ENCODE results near the gene CTU2.

CTU2 gene

DNA sequence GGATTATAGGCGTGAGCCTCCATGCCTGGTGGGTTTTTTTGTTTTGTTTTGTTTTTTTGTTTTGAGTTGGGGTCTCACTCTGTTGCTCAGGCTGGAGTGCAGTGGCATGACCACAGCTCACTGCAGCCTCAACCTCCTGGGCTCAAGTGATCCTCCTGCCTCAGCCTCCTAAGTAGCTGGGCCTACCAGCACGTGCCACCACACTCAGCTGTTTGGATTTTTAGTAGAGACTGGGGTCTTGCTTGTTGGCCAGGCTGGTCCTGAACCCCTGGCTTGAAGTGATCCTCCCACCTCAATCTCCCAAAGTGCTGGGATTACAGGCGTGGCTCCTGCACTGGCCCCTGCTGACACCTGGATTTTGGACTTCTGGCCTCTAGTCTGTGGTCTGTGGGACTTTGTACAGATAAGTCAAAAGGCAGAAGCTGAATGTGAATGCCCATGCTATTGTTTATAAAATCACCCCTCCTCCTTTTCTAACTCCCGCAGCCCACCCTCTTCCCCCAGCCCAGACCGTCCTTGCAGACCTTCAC, 25.7 kb upstream of the CTU2 start:
- DNase-seq (ENCODE audit: low read depth, low spot score), result no peak
- no peak overlapping the region for H3K4me3 ChIP-seq (ENCODE audit: low read length)

GRCh38 chr16:88681084-88681680, 25.1 kb upstream of the CTU2 start:
- DNase-seq (ENCODE audit: low read depth, low spot score), result no peak

DNA sequence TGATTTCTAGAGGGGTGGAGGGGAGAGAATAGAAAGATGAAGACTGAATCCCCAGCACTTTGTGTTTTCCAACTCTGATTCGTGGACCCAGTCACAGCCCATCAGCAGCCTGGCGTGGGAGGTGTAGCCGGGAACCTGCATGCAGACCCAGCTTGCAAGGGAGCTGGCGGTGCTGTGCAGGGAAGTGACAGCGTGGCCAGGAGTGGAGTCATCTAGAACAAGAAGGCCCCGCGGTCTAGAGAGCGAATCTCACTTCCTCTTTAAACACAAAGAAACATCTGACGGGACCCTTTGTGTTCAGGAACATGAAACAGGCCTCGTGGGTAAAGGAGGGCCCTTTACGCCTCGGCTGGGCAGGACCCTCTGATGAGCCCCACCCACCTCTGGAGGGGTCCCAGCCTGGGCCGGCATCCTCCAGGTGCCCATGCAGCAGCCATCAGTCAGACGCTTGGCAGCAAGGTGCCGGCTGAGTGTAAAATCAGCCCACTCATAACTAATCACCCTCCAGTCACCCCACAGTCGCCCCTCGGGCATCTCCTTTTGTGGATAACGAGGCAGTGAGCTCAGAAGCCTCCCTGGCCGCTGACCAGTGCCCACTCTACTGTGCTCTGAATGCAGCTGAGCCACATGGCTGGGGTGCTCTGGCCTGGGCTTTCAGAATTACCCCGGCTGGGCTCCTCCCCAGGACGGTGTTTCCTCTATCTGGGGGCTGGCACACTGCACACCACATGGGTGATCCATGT, 24.4 kb upstream of the CTU2 start:
- DNase-seq (ENCODE audit: low read depth, low spot score), result peak; percentile 53
- H3K4me3 ChIP-seq (ENCODE audit: low read length), result no peak overlapping the region

More at GRCh38 chr16:88681084-88681680, 25.1 kb upstream of the CTU2 start:
- no peak overlapping the region for H3K4me3 ChIP-seq (ENCODE audit: low read length)

- no peak overlapping the region for H3K4me3 ChIP-seq (ENCODE audit: low read length)
- no peak for DNase-seq (ENCODE audit: low read depth, low spot score)
These were observed 21.6 kb upstream of the CTU2 start for GRCh38 chr16:88684569-88685155.

DNA sequence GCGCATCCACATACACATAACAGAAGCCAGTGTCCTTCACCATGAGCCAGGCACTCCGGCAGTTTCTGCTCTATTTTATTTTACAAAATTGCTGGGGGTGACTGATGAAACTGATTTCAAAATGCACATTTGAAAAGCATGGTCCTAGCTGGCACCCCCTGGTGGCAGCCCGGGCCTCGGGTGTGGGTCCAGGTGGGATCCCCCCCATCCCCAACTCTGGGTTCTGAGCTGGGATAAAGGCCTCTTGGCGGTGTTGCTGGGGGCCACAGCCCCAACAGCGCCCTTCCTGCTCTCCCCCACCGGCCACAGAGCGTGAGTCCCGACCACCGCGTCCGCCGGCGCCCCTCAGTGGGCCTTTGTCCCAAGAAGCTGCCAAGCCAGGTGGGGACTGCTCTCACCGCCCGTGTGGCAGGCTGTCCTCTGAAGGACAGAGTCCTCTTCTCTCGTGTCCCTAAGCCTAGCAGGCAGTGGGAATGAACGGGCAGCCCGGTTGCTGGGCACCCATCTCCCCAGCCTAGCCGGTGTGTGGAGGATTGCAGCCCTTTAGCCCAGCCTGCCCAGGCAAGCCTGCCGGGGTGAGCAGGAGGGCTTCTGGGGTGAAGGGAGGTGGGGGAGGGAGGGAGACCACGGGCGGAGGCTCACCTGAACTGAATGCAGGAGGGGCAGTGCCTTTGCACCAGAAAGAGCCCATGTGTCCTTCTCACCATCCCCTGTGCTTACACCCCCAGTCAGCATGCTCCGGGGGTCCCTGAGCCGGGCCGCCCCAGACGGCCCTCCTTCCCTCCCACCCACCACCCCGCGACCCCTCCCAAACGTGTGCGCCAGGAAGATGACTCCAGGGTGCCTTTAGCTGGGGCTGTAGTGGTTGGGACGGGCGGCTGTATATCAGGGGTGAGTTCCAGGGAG, 20.9 kb upstream of the CTU2 start:
- no peak for DNase-seq (ENCODE audit: low read depth, low spot score)

GRCh38 chr16:88686062-88686438, 20.3 kb upstream of the CTU2 start:
- no peak for DNase-seq (ENCODE audit: low read depth, low spot score)
- H3K4me3 ChIP-seq (ENCODE audit: low read length), result peak overlapping the region; percentile 52

More for the DNA sequence above, 20.9 kb upstream of the CTU2 start:
- peak overlapping the region; percentile 52 for H3K4me3 ChIP-seq (ENCODE audit: low read length)

DNA sequence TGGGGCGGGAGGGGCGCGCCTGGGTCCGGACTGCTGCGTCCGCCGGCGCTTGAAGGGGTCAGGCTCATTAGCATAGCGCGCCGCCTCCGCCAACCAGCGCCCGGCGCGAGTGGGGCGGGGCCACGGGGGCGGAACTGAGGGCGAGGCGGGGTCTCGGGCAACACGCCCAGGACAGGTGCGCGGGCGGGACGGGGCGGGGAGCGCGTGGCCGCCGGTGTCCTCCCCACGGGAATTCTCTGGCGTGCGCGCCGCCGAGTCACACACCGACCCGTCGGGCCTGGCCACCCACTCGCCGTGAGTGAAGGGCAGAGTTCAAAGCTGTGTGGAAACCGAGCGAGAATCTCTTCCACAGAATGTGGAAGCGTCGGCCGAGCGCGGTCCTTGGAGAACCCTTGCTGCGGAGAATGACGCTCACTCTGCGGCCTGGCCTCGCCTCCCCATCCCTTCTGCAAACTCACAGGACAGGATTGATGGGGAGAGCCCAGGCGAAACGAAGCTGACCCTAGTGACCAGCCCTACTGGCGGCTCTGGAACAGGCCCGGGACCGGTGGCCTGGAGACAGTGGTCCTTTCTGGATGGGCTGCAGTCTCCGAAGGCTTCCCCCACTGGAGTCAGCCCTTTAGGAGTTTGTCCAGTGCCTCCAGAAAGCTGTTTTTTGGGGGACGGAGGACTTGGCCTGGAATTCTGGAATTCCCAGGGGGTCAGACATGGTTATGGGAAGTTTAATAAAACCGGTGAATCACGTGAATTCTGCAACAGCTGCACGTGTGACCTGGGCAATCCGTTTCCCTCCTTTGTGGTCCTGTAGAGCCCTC, 19.7 kb upstream of the CTU2 start, which contains the start of gene SNAI3:
Gene SNAI3 (minus strand): TSS at position 69 of the 815 bp plus-strand sequence. CDS start 101 bp downstream, outside the sequence.
- peak within 1 kb of the TSS; percentile 52 for H3K4me3 ChIP-seq (ENCODE audit: low read length)
- DNase-seq (ENCODE audit: low read depth, low spot score), result no peak

GRCh38 chr16:88687254-88687576, 19.1 kb upstream of the CTU2 start:
- H3K4me3 ChIP-seq (ENCODE audit: low read length), result no peak overlapping the region
- DNase-seq (ENCODE audit: low read depth, low spot score), result no peak

GRCh38 chr16:88687676-88688012, 18.7 kb upstream of the CTU2 start:
- H3K4me3 ChIP-seq (ENCODE audit: low read length), result no peak overlapping the region
- no peak for DNase-seq (ENCODE audit: low read depth, low spot score)

DNA sequence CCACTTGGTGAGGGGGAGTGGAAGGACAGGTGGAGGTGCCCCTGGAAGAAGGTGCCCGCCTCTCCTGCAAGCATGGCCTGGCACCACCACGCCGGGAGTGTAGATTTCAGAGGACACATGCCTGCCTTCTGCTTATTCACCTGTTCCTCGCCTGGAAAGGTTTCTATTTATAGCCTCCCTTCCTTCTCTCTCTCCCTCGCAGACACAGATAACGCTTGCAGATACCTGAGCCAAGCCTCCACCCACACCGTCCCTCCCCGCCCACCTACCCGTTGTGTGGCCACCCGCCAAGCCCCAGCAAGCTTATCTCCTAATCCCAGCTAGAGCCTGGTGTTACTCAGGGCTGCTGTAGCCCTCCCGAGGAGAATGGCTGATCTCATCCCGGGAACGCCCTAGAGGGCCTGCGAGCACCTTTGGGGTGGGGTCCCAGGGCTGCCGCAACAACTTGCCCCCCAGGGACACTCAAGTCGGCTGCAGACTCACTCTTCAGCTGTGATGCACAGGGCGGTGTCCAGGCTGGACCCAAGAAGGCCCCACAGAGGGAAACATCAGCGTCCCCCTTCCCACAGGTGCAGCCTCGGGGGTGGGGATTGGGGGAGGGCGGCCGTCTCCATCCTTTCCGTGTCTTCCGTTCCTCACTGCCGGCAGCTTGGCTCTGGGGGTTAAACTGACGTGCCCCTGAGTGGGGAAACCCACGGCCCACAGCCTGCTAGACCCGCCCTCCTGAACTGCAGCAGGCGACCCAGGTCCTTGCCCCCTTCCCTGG, 18.1 kb upstream of the CTU2 start:
- DNase-seq (ENCODE audit: low read depth, low spot score), result no peak
- no peak overlapping the region for H3K4me3 ChIP-seq (ENCODE audit: low read length)

DNA sequence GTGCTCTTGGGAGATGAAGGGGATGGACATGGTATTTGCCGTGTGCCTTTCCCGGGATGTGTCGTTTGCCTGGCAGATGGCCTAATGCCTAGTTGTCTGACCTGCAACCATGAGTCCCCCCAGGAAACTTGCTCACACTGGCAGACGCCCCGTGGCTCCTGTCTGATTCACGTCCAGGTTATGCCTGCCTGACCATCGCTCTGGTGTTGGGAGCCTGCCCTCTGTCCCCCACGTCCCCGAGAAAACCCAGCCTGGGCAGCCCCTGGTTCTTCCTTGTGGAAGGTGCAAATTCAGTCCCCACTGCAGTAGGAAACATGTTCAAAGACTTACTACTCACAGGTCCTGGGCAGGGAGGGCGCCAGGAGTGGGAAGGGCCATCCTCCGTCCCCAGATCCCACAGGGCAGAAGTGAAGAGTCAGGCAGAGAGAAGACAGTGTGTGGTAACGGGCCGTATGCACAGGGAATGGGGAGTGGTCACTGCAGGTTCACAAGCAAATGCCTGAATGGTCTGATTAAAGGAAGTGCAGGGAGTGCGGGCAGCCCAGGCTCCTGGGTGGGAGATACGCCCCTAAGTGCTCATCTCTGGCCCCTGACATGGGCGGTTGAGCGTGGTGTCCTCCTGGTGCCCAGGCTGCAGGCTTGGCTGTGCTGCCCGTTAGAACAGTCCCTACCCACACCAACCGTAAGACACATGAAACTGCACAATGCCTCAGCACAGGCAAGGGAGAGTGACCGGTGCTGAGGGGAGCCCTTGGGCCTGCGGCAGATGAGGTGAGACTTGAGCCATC, 15.8 kb upstream of the CTU2 start:
- H3K4me3 ChIP-seq (ENCODE audit: low read length), result no peak overlapping the region

DNA sequence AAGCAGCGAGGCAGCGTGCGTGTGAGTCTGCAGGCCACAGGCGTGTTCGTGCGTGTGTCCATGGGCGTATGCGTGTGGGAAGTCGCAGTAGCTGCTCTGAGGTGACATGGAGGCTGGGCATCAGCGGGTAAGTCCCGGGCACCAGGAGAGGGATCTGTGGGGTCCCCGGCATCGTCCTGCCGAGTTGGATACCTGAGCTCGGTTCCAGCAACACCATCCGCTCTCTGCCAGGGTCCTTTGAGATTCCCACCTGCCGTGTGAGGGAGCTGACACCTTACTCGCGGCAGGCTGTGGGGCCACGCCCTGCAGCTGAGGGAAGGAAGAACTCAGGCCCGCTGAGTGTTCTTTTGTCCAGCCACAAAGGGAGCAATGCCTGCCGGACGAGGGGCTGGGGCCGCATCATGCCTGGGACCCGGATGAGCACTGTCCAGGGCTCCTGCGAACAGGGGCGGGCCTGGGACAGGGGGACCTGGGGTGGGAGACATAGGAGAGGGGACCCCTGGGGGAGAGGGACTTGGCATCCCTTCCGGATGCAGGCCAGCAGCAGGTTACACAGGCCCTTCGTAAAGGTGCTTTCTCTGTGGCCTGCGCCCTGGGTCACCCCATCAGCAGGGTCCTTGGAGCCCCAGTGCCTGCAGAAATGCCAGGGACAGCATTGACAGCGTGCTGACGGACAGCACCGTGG, 15.0 kb upstream of the CTU2 start:
- DNase-seq (ENCODE audit: low read depth, low spot score), result no peak
- no peak overlapping the region for H3K4me3 ChIP-seq (ENCODE audit: low read length)

More for the DNA sequence above, 15.8 kb upstream of the CTU2 start:
- no peak for DNase-seq (ENCODE audit: low read depth, low spot score)

GRCh38 chr16:88691924-88692560, 14.3 kb upstream of the CTU2 start:
- no peak overlapping the region for H3K4me3 ChIP-seq (ENCODE audit: low read length)
- DNase-seq (ENCODE audit: low read depth, low spot score), result no peak

GRCh38 chr16:88692861-88693260, 13.4 kb upstream of the CTU2 start:
- H3K4me3 ChIP-seq (ENCODE audit: low read length), result no peak overlapping the region
- DNase-seq (ENCODE audit: low read depth, low spot score), result no peak

DNA sequence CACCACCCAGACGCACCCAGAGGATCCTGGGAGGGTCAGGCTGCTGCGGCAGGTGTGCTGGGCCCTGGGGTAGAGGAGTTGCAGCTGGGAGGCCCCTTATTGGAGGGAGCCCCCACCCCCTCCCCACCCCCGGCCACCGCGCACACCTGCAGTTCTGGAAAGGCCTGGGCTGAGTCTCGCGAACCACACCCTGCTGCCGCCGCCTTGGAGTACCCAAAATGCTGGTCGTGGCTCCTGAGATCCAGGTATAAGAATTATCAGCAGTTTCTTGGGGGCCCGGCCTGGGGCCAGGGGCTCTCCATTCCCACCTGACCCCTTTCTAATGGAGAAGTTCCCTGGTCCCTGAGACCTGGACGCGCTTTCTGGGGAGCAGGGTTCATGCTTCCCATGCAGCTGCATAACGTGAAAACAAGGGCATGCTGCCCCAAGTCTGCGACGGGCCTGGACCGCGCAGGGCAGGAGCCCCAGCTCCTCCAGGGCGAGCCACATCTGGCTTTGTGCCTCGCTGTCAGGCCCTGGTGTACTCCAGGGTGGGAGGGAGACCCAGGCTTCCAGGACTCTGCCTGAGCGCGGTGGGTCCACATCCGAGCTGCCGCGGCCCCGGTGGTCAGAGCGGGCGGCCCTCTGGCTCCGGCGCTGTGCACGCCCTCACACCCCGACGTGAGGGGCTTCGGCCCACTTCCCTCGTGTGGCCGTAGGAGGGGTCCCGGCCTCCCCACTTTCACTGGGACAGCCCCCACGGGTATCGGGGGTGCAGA, 12.7 kb upstream of the CTU2 start:
- no peak for DNase-seq (ENCODE audit: low read depth, low spot score)

More for the DNA sequence above, 12.7 kb upstream of the CTU2 start:
- H3K4me3 ChIP-seq (ENCODE audit: low read length), result no peak overlapping the region
